ENCODE results near the gene CACNG4. TPM values are rescaled to one million over a fixed set of nuclear protein-coding genes. Genes with fewer than 3 reads are reported as not detected.

The CACNG4 gene
- total RNA-seq, 1 donor, result not detected

DNA sequence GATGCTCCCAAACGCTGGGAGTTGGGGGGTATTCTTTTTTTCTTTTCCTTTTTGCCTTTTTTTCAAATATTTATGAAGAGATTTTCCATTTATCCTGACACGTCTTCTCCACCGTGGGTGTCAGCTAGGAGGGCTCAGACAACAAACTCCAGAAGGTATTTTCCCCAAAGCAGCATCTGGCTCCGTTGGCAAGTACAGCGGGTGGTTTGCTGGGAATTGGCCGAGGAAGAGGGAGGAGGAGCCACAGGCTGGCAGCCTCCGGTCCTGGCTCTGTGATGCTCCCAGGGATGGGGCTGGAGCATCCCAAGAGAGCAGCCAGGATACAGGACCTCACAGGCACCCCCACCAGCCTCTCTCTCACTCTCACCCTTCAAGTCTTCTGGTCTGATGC is 10.9 kb upstream of the CACNG4 start:
- Histone ChIP-seq H3K4me1 (ENCODE audit: insufficient read depth, low read length) (peaks cover 10% of the 10 kb centered on the region), H3K27ac (ENCODE audit: low read depth, low read length) (no peak overlapping the region)
- no peak for DNase-seq (ENCODE audit: insufficient read length, low spot score, missing footprints)

DNA sequence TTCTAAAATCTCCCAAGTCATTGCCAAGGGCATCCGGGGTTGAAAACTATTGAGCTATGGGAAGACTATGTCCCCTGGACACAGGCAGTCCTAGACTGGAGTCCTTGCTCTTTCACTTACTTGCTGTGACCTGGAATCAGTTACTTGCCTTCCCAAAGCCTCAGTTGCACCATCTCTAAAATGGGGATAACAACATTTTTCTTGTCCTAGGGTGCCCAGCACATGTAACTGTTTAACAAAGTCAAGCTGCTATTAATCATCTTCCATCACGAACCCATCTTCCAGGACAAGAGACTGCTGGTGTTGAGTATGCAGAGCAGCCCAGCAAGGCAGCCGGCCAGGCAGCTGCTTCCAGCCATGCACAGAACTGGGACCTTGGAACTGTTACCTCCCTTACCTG is 9.9 kb upstream of the CACNG4 start:
- Histone ChIP-seq H3K36me3 (ENCODE audit: insufficient read depth, low read length) (no peaks in the 10 kb centered on the region), H3K9me3 (ENCODE audit: low read depth, low read length) (no peaks in the 10 kb centered on the region), H4K20me1 (ENCODE audit: insufficient read depth, low read length) (no peaks in the 10 kb centered on the region), H3K27me3 (ENCODE audit: insufficient read depth, low read length) (peaks cover 32% of the 10 kb centered on the region), H3K4me3 (ENCODE audit: insufficient read depth, low read length) (no peak overlapping the region), H3K79me2 (ENCODE audit: insufficient read depth, low read length) (no peaks in the 10 kb centered on the region), H3K4me2 (ENCODE audit: insufficient read depth, low read length) (no peak overlapping the region), H2AFZ (ENCODE audit: low read length) (no peak overlapping the region), H3K27ac (ENCODE audit: low read depth, low read length) (no peak overlapping the region), H3K4me1 (ENCODE audit: insufficient read depth, low read length) (peaks cover 10% of the 10 kb centered on the region)
- DNase-seq (ENCODE audit: insufficient read length, low spot score, missing footprints), result peak; percentile 59
- TF ChIP-seq, protein P1, sequence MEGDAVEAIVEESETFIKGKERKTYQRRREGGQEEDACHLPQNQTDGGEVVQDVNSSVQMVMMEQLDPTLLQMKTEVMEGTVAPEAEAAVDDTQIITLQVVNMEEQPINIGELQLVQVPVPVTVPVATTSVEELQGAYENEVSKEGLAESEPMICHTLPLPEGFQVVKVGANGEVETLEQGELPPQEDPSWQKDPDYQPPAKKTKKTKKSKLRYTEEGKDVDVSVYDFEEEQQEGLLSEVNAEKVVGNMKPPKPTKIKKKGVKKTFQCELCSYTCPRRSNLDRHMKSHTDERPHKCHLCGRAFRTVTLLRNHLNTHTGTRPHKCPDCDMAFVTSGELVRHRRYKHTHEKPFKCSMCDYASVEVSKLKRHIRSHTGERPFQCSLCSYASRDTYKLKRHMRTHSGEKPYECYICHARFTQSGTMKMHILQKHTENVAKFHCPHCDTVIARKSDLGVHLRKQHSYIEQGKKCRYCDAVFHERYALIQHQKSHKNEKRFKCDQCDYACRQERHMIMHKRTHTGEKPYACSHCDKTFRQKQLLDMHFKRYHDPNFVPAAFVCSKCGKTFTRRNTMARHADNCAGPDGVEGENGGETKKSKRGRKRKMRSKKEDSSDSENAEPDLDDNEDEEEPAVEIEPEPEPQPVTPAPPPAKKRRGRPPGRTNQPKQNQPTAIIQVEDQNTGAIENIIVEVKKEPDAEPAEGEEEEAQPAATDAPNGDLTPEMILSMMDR (IDR thresholded peaks at IDR 0.05; ENCODE audit: extremely low read depth, low read depth, low read length), result no peak

More for the DNA sequence above, 10.9 kb upstream of the CACNG4 start:
- Histone ChIP-seq H3K79me2 (ENCODE audit: insufficient read depth, low read length) (no peaks in the 10 kb centered on the region), H2AFZ (ENCODE audit: low read length) (no peak overlapping the region), H3K36me3 (ENCODE audit: insufficient read depth, low read length) (no peaks in the 10 kb centered on the region), H4K20me1 (ENCODE audit: insufficient read depth, low read length) (no peaks in the 10 kb centered on the region), H3K4me2 (ENCODE audit: insufficient read depth, low read length) (no peak overlapping the region), H3K9me3 (ENCODE audit: low read depth, low read length) (no peaks in the 10 kb centered on the region), H3K27me3 (ENCODE audit: insufficient read depth, low read length) (peaks cover 34% of the 10 kb centered on the region), H3K4me3 (ENCODE audit: insufficient read depth, low read length) (no peak overlapping the region)
- TF ChIP-seq, protein P1 (IDR thresholded peaks at IDR 0.05; ENCODE audit: extremely low read depth, low read depth, low read length), result no peak

DNA sequence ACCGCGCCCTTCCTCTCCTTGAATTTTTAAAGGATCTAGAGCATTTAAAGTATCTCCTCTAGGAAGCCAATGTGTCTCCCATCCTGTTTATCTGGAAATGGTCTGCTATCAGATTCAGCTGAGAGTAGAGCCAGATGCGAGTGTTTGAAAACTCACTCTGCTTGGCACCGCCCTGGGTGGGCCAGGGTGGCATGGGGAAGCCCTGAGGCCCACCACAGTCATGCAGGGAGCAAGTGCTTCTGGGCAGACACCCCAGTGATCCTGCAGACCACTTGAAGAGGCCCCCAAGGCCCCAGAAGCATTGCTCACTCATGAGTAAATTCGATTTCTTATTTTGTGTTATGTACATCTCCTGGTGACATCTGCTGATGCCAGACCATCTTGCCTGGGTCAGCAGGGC is 8.7 kb upstream of the CACNG4 start:
- DNase-seq (ENCODE audit: insufficient read length, low spot score, missing footprints), result peak; percentile 58
- TF ChIP-seq, protein P1 (IDR thresholded peaks at IDR 0.05; ENCODE audit: extremely low read depth, low read depth, low read length), result no peak
- Histone ChIP-seq H3K4me1 (ENCODE audit: insufficient read depth, low read length) (peaks cover 10% of the 10 kb centered on the region), H3K27ac (ENCODE audit: low read depth, low read length) (no peak overlapping the region), H3K36me3 (ENCODE audit: insufficient read depth, low read length) (no peaks in the 10 kb centered on the region), H3K27me3 (ENCODE audit: insufficient read depth, low read length) (peaks cover 36% of the 10 kb centered on the region), H3K9me3 (ENCODE audit: low read depth, low read length) (no peaks in the 10 kb centered on the region), H3K4me2 (ENCODE audit: insufficient read depth, low read length) (no peak overlapping the region), H4K20me1 (ENCODE audit: insufficient read depth, low read length) (no peaks in the 10 kb centered on the region), H2AFZ (ENCODE audit: low read length) (no peak overlapping the region), H3K79me2 (ENCODE audit: insufficient read depth, low read length) (no peaks in the 10 kb centered on the region), H3K4me3 (ENCODE audit: insufficient read depth, low read length) (no peak overlapping the region)

DNA sequence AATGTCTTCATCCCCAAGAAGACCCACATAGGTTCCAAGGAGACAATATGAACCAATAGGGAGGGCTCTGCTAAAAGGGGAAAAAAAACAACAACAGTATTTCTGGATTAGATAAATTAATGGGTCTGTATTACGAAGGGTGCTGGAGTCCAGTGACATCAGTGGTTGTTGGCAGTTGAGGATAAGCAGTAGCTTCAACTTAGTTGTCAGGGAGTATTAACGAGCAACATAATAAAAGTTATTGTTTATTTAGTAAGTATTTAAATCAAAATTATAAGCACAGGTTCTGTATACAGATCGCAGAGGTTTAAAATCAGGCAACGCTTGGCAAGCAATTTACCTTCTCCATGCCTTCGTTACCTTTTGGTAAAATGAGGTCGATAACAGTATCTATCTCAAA is 7.6 kb upstream of the CACNG4 start:
- H3K27me3 ChIP-seq (ENCODE audit: insufficient read depth, low read length), result peaks cover 47% of the 10 kb centered on the region
- no peak overlapping the region for H3K4me3 ChIP-seq (ENCODE audit: insufficient read depth, low read length)
- H3K9me3 ChIP-seq (ENCODE audit: low read depth, low read length), result no peaks in the 10 kb centered on the region
- H3K27ac ChIP-seq (ENCODE audit: low read depth, low read length), result no peak overlapping the region
- TF ChIP-seq, protein P1 (IDR thresholded peaks at IDR 0.05; ENCODE audit: extremely low read depth, low read depth, low read length), result no peak
- H3K4me2 ChIP-seq (ENCODE audit: insufficient read depth, low read length), result no peak overlapping the region
- H3K36me3 ChIP-seq (ENCODE audit: insufficient read depth, low read length), result no peaks in the 10 kb centered on the region
- H2AFZ ChIP-seq (ENCODE audit: low read length), result no peak overlapping the region
- H4K20me1 ChIP-seq (ENCODE audit: insufficient read depth, low read length), result no peaks in the 10 kb centered on the region
- peak; percentile 38 for DNase-seq (ENCODE audit: insufficient read length, low spot score, missing footprints)
- H3K79me2 ChIP-seq (ENCODE audit: insufficient read depth, low read length), result no peaks in the 10 kb centered on the region
- H3K4me1 ChIP-seq (ENCODE audit: insufficient read depth, low read length), result peaks cover 6% of the 10 kb centered on the region
